HepG2 (cell line): ENCODE measurements around the gene AQP6. TPM values are rescaled to one million over a fixed set of nuclear protein-coding genes. Genes with fewer than 3 reads are reported as not detected.

ENCODE experiments used
- ATAC-seq: fragments of 200-7000 bp; cut with Tn5 transposase; 3 replicates; pipeline ENCODE4 v1.9.1; 2020; ENCODE audit warnings: mild to moderate bottlenecking, moderate library complexity
- BruUV-seq: library from RNA; stranded (reverse); fragments of 400-500 nt; replicated peaks from 2 replicates; lab custom pipeline; 2021; lab: Mats Ljungman, UMichigan
- CTCF ChIA-PET: fragments of 300-600 bp; formaldehyde crosslinking; extraction: SDS; loops from one replicate; lab custom pipeline; 2021; ENCODE audit warnings: low total read pairs, inconsistent platforms, low intra/inter-chr PET ratio; lab: Yijun Ruan, JAX
- POLR2A ChIA-PET: fragments of 350-600 bp; sonication (Branson Sonifier 250); formaldehyde crosslinking; loops from one replicate; lab custom pipeline; 2020; ENCODE audit warnings: antibody characterized with exemption, inconsistent platforms; lab: Yijun Ruan, JAX
- DNase-seq: peaks from one replicate; pipeline ENCODE4 v3.0.0-alpha.2; 2015; ENCODE audit warnings: low spot score
- FAIRE-seq: peaks from 3 replicates; lab custom pipeline; 2011; peaks lifted over from hg19 to GRCh38; lab: Jason Lieb, UNC
- H2AFZ ChIP-seq: one replicate; pipeline ENCODE4 v1.6.1; 2011; ENCODE audit warnings: low read length, inconsistent platforms
- H3K27ac ChIP-seq: fragments of 300-600 bp; 3 replicates; pipeline ENCODE4 v1.8.0; 2011; ENCODE audit warnings: mixed run types, mild to moderate bottlenecking, mixed read lengths, low read length, inconsistent platforms; ENCODE audit not compliant: insufficient read depth; ENCODE audit errors: extremely low read length
- H3K27me3 ChIP-seq, 2 experiments: fragments of 200-600 bp in 1 of 2; 2 replicates in 1 of 2; 3 replicates in 1 of 2; pipeline versions ENCODE4 v1.6.0 to v1.8.0; 2011; ENCODE audit warnings: low read length in 2 of 2, mild to moderate bottlenecking in 2 of 2, moderate library complexity in 2 of 2, inconsistent platforms in 1 of 2; ENCODE audit not compliant: insufficient read depth in 2 of 2, control insufficient read depth in 1 of 2
- H3K36me3 ChIP-seq, 2 experiments: fragments of 200-600 bp in 1 of 2; replicated peaks in 1 of 2; 2 replicates in 1 of 2; 3 replicates in 1 of 2; pipeline versions ENCODE4 v1.5.1 to v1.8.0; 2011; ENCODE audit warnings: low read length in 2 of 2, inconsistent platforms in 1 of 2; ENCODE audit not compliant: insufficient read depth in 2 of 2, control insufficient read depth in 1 of 2
- H3K4me1 ChIP-seq: 2 replicates; pipeline ENCODE4 v1.5.1; 2012; ENCODE audit warnings: low read length, inconsistent platforms; ENCODE audit not compliant: insufficient read depth
- H3K4me2 ChIP-seq: 2 replicates; pipeline ENCODE4 v1.6.0; 2011; ENCODE audit warnings: low read depth, low read length, inconsistent platforms
- H3K4me3 ChIP-seq, 3 experiments: fragments of 200-600 bp in 1 of 3; sonication (generic), shearing (Covaris generic) in 1 of 3; replicated peaks in 1 of 3; 2 replicates each; pipeline ENCODE4 v1.5.1; 2011 to 2016; ENCODE audit warnings: low read length in 3 of 3, inconsistent platforms in 2 of 3, low read depth in 2 of 3, mild to moderate bottlenecking in 2 of 3, control low read depth in 1 of 3, mixed read lengths in 1 of 3; ENCODE audit not compliant: insufficient read depth in 1 of 3
- H3K79me2 ChIP-seq: one replicate; pipeline ENCODE4 v1.6.1; 2011; ENCODE audit warnings: low read length, inconsistent platforms; ENCODE audit not compliant: insufficient read depth
- H3K9ac ChIP-seq: 2 replicates; pipeline ENCODE4 v1.6.0; 2011; ENCODE audit warnings: mild to moderate bottlenecking, low read depth, low read length, inconsistent platforms; ENCODE audit not compliant: insufficient read depth
- H3K9me3 ChIP-seq: 2 replicates; pipeline ENCODE4 v1.5.1; 2012; ENCODE audit warnings: mild to moderate bottlenecking, low read length
- H4K20me1 ChIP-seq: 2 replicates; pipeline ENCODE4 v1.6.0; 2011; ENCODE audit warnings: inconsistent platforms, mild to moderate bottlenecking, low read length, moderate library complexity; ENCODE audit not compliant: insufficient read depth
- BORCS8-MEF2B ChIP-seq: sonication (generic); formaldehyde crosslinking; IDR thresholded peaks from 2 replicates; pipeline ENCODE4 v1.8.0; 2022; ENCODE audit warnings: mild to moderate bottlenecking, missing genetic modification reagents
- PHB2 ChIP-seq: fragments of 450-650 bp; IDR thresholded peaks from 2 replicates; pipeline ENCODE4 v1.6.1; 2018; ENCODE audit not compliant: partially characterized antibody
- POLR2AphosphoS5 ChIP-seq: IDR thresholded peaks from 2 replicates; pipeline ENCODE4 v1.6.1; 2012; ENCODE audit warnings: low read depth, low read length
- RARA ChIP-seq: IDR thresholded peaks from 2 replicates; pipeline ENCODE4 v1.6.1; 2016; ENCODE audit warnings: missing genetic modification reagents, missing compliant biosample characterization
- SAP130 ChIP-seq: IDR thresholded peaks from 2 replicates; pipeline ENCODE4 v1.6.1; 2016; ENCODE audit warnings: low read depth
- TSC22D2 ChIP-seq: sonication (generic); formaldehyde crosslinking; IDR thresholded peaks from 2 replicates; pipeline ENCODE4 v1.5.1; 2020; ENCODE audit warnings: missing genetic modification reagents, mild to moderate bottlenecking, borderline replicate concordance
- ZFP1 ChIP-seq: IDR thresholded peaks from 2 replicates; pipeline ENCODE4 v1.6.1; 2016
- ZFP36L2 ChIP-seq: sonication (generic); formaldehyde crosslinking; IDR thresholded peaks from 2 replicates; pipeline ENCODE4 v1.4.0; 2020; ENCODE audit warnings: missing genetic modification reagents
- ZMYM3 ChIP-seq: sonication (generic); formaldehyde crosslinking; IDR thresholded peaks from 2 replicates; pipeline ENCODE4 v1.5.1; 2020; ENCODE audit warnings: mild to moderate bottlenecking, missing genetic modification reagents
- ZNF446 ChIP-seq: sonication (generic); formaldehyde crosslinking; IDR thresholded peaks from 2 replicates; pipeline ENCODE4 v1.5.0; 2020; ENCODE audit warnings: mild to moderate bottlenecking, missing genetic modification reagents
- ZNF709 ChIP-seq: sonication (generic); formaldehyde crosslinking; IDR thresholded peaks from 2 replicates; pipeline ENCODE4 v1.5.0; 2020; ENCODE audit warnings: mild to moderate bottlenecking, missing genetic modification reagents
- WGBS: methylation state at CpG from one replicate; pipeline ENCODE4 v1.1.6; 2017; ENCODE audit warnings: low lambda C conversion rate; 5-methylcytosine and 5-hydroxymethylcytosine counted together
- in situ Hi-C: cut with HindIII; loops from 2 replicates; pipeline ENCODE4 v1.10.0; 2017; ENCODE audit warnings: low pct_unique_long_range_greater_than_20kb; ENCODE audit not compliant: extremely low pct_ligation_motif_present
- intact Hi-C: fragments of 100-400 bp; cut with micrococcal nuclease; formaldehyde crosslinking; loops from one replicate; pipeline ENCODE4 v1.10.0; 2022; ENCODE audit not compliant: unreplicated experiment
- polyA plus RNA-seq, 8 experiments: library from polyadenylated mRNA; depleted of rRNA in 3 of 8; stranded (reverse) in 7 of 8; unstranded in 1 of 8; fragments of >200 nt; fragmentation: Illumina TruSeq in 4 of 8; extraction: Trizol in 4 of 8; gene quantifications; 2 replicates each; pipeline versions ENCODE4 v1.2.1 to v1.2.3, GENCODE V29; 2011 to 2016; ENCODE audit warnings: low read depth in 4 of 8, missing spikeins in 1 of 8, mixed read lengths in 1 of 8; ENCODE audit not compliant: insufficient read depth in 1 of 8
- total RNA-seq, 5 experiments: library from RNA; depleted of rRNA; stranded (reverse); fragments of >200 nt; fragmentation: Illumina TruSeq; extraction: Trizol; gene quantifications; 2 replicates each; pipeline ENCODE4 v1.2.3, GENCODE V29; 2016; ENCODE audit warnings: low read depth in 1 of 5
- TF ChIP-seq, protein P1 (sequence below): sonication (generic); formaldehyde crosslinking; IDR thresholded peaks from 2 replicates; pipeline ENCODE4 v1.4.0; 2020; ENCODE audit warnings: missing genetic modification reagents, borderline replicate concordance
- TF ChIP-seq, protein P2 (sequence below): sonication (generic); formaldehyde crosslinking; conservative IDR thresholded peaks from 2 replicates; pipeline ENCODE4 v1.4.0; 2020; ENCODE audit warnings: mild to moderate bottlenecking, missing genetic modification reagents, moderate library complexity

AQP6 gene
- total and polyA plus RNA-seq, 2 of the 13 experiments (the other 11 are each of a cell fraction or from before 2014, with no cell fraction given), result 0.32 to 1.3 TPM

GRCh38 chr12:49946497-49946896 is 26.2 kb upstream of the AQP6 start:
- TF ChIP-seq ZFP36L2 (CRISPR knock-in tag) (no peak), TSC22D2 (CRISPR knock-in tag) (no peak)
- WGBS, result 28% methylated on average over 3 of the region's 3 CpGs
- H3K79me2 ChIP-seq, result no peaks in the 10 kb centered on the region
- H3K4me1 ChIP-seq, result peaks cover 22% of the 10 kb centered on the region
- DNase-seq (no peak), ATAC-seq (no peak), FAIRE-seq (no peak)
- ChIA-PET CTCF (no interaction called here), POLR2A (no interaction called here)
- H3K9me3 ChIP-seq, result no peaks in the 10 kb centered on the region
- in situ Hi-C loops, result no loop called here
- BruUV-seq, result no TSS peak
- intact Hi-C loops, result loop anchor here (10.0 kb wide), 1 partner anchor 82 kb away; no protein-coding TSS in a partner anchor
- H3K27me3 ChIP-seq, result peaks cover 7 to 9% of the 10 kb centered on the region in 2 experiments; a peak in 3 of 5 replicates
- H3K27ac ChIP-seq, result no peak overlapping the region
- H2AFZ ChIP-seq, result no peak overlapping the region
- no peak overlapping the region for H3K4me3 ChIP-seq
- H3K4me2 ChIP-seq, result no peak overlapping the region
- no peak overlapping the region for H3K9ac ChIP-seq
- no peaks in the 10 kb centered on the region for H3K36me3 ChIP-seq
- H4K20me1 ChIP-seq, result no peaks in the 10 kb centered on the region

DNA sequence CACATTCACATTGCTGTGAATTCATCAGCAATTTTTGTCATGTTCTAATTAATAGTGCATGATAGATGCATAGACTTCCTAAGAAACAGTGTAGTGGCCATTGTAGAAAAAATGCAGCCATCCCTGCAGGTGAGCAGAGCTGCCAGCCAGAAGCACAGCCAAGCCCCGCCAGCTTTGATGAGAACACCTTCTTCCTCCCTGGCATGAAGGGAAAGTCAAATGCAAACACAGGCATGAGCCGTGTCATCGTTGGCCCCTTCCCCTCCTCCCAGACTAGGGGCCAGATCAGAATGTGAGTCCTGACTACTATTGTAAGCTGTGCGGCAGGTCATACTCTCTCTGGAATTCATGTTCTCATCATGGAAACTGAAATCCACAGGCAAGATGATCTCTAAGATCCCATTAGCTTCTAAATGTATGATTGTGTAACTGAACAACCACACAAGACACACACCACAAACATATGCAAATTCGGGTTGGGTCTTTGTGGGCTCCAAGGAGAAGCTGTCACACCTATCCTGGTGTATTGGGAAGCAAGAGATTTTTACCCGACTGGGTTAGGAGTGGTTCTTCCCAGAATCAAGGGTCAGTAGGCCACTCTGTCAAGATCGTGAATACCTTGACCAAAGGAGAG is 25.0 kb upstream of the AQP6 start:
- BruUV-seq, result no TSS peak
- intact Hi-C loops, result loop anchor here (10.0 kb wide), 1 partner anchor 83 kb away; no protein-coding TSS in a partner anchor
- H3K4me3 ChIP-seq, result no peak overlapping the region
- ChIA-PET CTCF (no interaction called here), POLR2A (no interaction called here)
- H3K27ac ChIP-seq, result no peak overlapping the region
- H3K9ac ChIP-seq, result no peak overlapping the region
- no peak for FAIRE-seq
- 24% methylated on average over 5 of the region's 7 CpGs for WGBS
- H4K20me1 ChIP-seq, result no peaks in the 10 kb centered on the region
- no peak for ATAC-seq
- no peaks in the 10 kb centered on the region for H3K79me2 ChIP-seq
- H3K4me2 ChIP-seq, result no peak overlapping the region
- peaks cover 8 to 13% of the 10 kb centered on the region in 2 experiments; a peak in 3 of 5 replicates for H3K27me3 ChIP-seq
- no peaks in the 10 kb centered on the region for H3K36me3 ChIP-seq
- no peaks in the 10 kb centered on the region for H3K9me3 ChIP-seq
- no peak overlapping the region for H2AFZ ChIP-seq
- in situ Hi-C loops, result no loop called here
- DNase-seq, result no peak
- peaks cover 22% of the 10 kb centered on the region for H3K4me1 ChIP-seq
- no peak for TF ChIP-seq PHB2
- TF ChIP-seq, protein P1, sequence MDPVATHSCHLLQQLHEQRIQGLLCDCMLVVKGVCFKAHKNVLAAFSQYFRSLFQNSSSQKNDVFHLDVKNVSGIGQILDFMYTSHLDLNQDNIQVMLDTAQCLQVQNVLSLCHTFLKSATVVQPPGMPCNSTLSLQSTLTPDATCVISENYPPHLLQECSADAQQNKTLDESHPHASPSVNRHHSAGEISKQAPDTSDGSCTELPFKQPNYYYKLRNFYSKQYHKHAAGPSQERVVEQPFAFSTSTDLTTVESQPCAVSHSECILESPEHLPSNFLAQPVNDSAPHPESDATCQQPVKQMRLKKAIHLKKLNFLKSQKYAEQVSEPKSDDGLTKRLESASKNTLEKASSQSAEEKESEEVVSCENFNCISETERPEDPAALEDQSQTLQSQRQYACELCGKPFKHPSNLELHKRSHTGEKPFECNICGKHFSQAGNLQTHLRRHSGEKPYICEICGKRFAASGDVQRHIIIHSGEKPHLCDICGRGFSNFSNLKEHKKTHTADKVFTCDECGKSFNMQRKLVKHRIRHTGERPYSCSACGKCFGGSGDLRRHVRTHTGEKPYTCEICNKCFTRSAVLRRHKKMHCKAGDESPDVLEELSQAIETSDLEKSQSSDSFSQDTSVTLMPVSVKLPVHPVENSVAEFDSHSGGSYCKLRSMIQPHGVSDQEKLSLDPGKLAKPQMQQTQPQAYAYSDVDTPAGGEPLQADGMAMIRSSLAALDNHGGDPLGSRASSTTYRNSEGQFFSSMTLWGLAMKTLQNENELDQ (CRISPR knock-in tag), result no peak
- TF ChIP-seq POLR2AphosphoS5, result no peak
- no peak for TF ChIP-seq ZNF709
- TF ChIP-seq, protein P2, sequence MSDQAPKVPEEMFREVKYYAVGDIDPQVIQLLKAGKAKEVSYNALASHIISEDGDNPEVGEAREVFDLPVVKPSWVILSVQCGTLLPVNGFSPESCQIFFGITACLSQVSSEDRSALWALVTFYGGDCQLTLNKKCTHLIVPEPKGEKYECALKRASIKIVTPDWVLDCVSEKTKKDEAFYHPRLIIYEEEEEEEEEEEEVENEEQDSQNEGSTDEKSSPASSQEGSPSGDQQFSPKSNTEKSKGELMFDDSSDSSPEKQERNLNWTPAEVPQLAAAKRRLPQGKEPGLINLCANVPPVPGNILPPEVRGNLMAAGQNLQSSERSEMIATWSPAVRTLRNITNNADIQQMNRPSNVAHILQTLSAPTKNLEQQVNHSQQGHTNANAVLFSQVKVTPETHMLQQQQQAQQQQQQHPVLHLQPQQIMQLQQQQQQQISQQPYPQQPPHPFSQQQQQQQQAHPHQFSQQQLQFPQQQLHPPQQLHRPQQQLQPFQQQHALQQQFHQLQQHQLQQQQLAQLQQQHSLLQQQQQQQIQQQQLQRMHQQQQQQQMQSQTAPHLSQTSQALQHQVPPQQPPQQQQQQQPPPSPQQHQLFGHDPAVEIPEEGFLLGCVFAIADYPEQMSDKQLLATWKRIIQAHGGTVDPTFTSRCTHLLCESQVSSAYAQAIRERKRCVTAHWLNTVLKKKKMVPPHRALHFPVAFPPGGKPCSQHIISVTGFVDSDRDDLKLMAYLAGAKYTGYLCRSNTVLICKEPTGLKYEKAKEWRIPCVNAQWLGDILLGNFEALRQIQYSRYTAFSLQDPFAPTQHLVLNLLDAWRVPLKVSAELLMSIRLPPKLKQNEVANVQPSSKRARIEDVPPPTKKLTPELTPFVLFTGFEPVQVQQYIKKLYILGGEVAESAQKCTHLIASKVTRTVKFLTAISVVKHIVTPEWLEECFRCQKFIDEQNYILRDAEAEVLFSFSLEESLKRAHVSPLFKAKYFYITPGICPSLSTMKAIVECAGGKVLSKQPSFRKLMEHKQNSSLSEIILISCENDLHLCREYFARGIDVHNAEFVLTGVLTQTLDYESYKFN (CRISPR knock-in tag), result no peak
- TF ChIP-seq ZNF446 (CRISPR knock-in tag), result no peak
- no peak for TF ChIP-seq ZMYM3
- TF ChIP-seq BORCS8-MEF2B (CRISPR knock-in tag), result no peak
- TF ChIP-seq RARA (CRISPR knock-in tag), result no peak
- no peak for TF ChIP-seq SAP130 (CRISPR knock-in tag)
- TF ChIP-seq ZFP1 (CRISPR knock-in tag), result no peak
